HepG2 (cell line): Measurements from ENCODE around the gene PELI1. TPM values are rescaled to one million over a fixed set of nuclear protein-coding genes. Genes with fewer than 3 reads are reported as not detected.

Source experiments
- ATAC-seq: fragments of 200-7000 bp; cut with Tn5 transposase; 3 replicates; pipeline ENCODE4 v1.9.1; 2020; ENCODE audit warnings: mild to moderate bottlenecking, moderate library complexity
- BruUV-seq: library from RNA; stranded (reverse); fragments of 400-500 nt; replicated peaks from 2 replicates; lab custom pipeline; 2021; lab: Mats Ljungman, UMichigan
- CTCF ChIA-PET: fragments of 300-600 bp; formaldehyde crosslinking; extraction: SDS; loops from one replicate; lab custom pipeline; 2021; ENCODE audit warnings: low total read pairs, inconsistent platforms, low intra/inter-chr PET ratio; lab: Yijun Ruan, JAX
- POLR2A ChIA-PET: fragments of 350-600 bp; sonication (Branson Sonifier 250); formaldehyde crosslinking; loops from one replicate; lab custom pipeline; 2020; ENCODE audit warnings: antibody characterized with exemption, inconsistent platforms; lab: Yijun Ruan, JAX
- DNase-seq: peaks from one replicate; pipeline ENCODE4 v3.0.0-alpha.2; 2015; ENCODE audit warnings: low spot score
- FAIRE-seq: peaks from 3 replicates; lab custom pipeline; 2011; peaks lifted over from hg19 to GRCh38; lab: Jason Lieb, UNC
- H2AFZ ChIP-seq: one replicate; pipeline ENCODE4 v1.6.1; 2011; ENCODE audit warnings: low read length, inconsistent platforms
- H3K27ac ChIP-seq: fragments of 300-600 bp; 3 replicates; pipeline ENCODE4 v1.8.0; 2011; ENCODE audit warnings: mixed run types, mild to moderate bottlenecking, mixed read lengths, low read length, inconsistent platforms; ENCODE audit not compliant: insufficient read depth; ENCODE audit errors: extremely low read length
- H3K27me3 ChIP-seq, 2 experiments: fragments of 200-600 bp in 1 of 2; 2 replicates in 1 of 2; 3 replicates in 1 of 2; pipeline versions ENCODE4 v1.6.0 to v1.8.0; 2011; ENCODE audit warnings: low read length in 2 of 2, mild to moderate bottlenecking in 2 of 2, moderate library complexity in 2 of 2, inconsistent platforms in 1 of 2; ENCODE audit not compliant: insufficient read depth in 2 of 2, control insufficient read depth in 1 of 2
- H3K36me3 ChIP-seq, 2 experiments: fragments of 200-600 bp in 1 of 2; replicated peaks in 1 of 2; 2 replicates in 1 of 2; 3 replicates in 1 of 2; pipeline versions ENCODE4 v1.5.1 to v1.8.0; 2011; ENCODE audit warnings: low read length in 2 of 2, inconsistent platforms in 1 of 2; ENCODE audit not compliant: insufficient read depth in 2 of 2, control insufficient read depth in 1 of 2
- H3K4me1 ChIP-seq: 2 replicates; pipeline ENCODE4 v1.5.1; 2012; ENCODE audit warnings: low read length, inconsistent platforms; ENCODE audit not compliant: insufficient read depth
- H3K4me2 ChIP-seq: 2 replicates; pipeline ENCODE4 v1.6.0; 2011; ENCODE audit warnings: low read depth, low read length, inconsistent platforms
- H3K4me3 ChIP-seq, 3 experiments: fragments of 200-600 bp in 1 of 3; sonication (generic), shearing (Covaris generic) in 1 of 3; replicated peaks in 1 of 3; 2 replicates each; pipeline ENCODE4 v1.5.1; 2011 to 2016; ENCODE audit warnings: low read length in 3 of 3, inconsistent platforms in 2 of 3, low read depth in 2 of 3, mild to moderate bottlenecking in 2 of 3, control low read depth in 1 of 3, mixed read lengths in 1 of 3; ENCODE audit not compliant: insufficient read depth in 1 of 3
- H3K79me2 ChIP-seq: one replicate; pipeline ENCODE4 v1.6.1; 2011; ENCODE audit warnings: low read length, inconsistent platforms; ENCODE audit not compliant: insufficient read depth
- H3K9ac ChIP-seq: 2 replicates; pipeline ENCODE4 v1.6.0; 2011; ENCODE audit warnings: mild to moderate bottlenecking, low read depth, low read length, inconsistent platforms; ENCODE audit not compliant: insufficient read depth
- H3K9me3 ChIP-seq: 2 replicates; pipeline ENCODE4 v1.5.1; 2012; ENCODE audit warnings: mild to moderate bottlenecking, low read length
- H4K20me1 ChIP-seq: 2 replicates; pipeline ENCODE4 v1.6.0; 2011; ENCODE audit warnings: inconsistent platforms, mild to moderate bottlenecking, low read length, moderate library complexity; ENCODE audit not compliant: insufficient read depth
- GMEB2 ChIP-seq: IDR thresholded peaks from 2 replicates; pipeline ENCODE4 v1.6.1; 2016; ENCODE audit warnings: missing biosample characterization, missing genetic modification reagents, low read depth
- MAFK ChIP-seq, 2 experiments: IDR thresholded peaks in 1 of 2; conservative IDR thresholded peaks in 1 of 2; 2 replicates each; pipeline ENCODE4 v1.6.1; 2011; ENCODE audit warnings: improper control_type of control experiment in 2 of 2, low read length in 2 of 2
- REXO4 ChIP-seq: sonication (generic); formaldehyde crosslinking; IDR thresholded peaks from 2 replicates; pipeline ENCODE4 v1.8.0; 2022; ENCODE audit warnings: missing genetic modification reagents, mild to moderate bottlenecking, borderline replicate concordance
- SIN3A ChIP-seq: IDR thresholded peaks from 2 replicates; pipeline ENCODE4 v1.6.1; 2011; ENCODE audit warnings: low read depth, mild to moderate bottlenecking, control low read depth, low read length, borderline replicate concordance
- ZNF720 ChIP-seq: sonication (generic); formaldehyde crosslinking; IDR thresholded peaks from 2 replicates; pipeline ENCODE4 v1.4.0; 2020; ENCODE audit warnings: missing genetic modification reagents
- WGBS: methylation state at CpG from one replicate; pipeline ENCODE4 v1.1.6; 2017; ENCODE audit warnings: low lambda C conversion rate; 5-methylcytosine and 5-hydroxymethylcytosine counted together
- in situ Hi-C: cut with HindIII; loops from 2 replicates; pipeline ENCODE4 v1.10.0; 2017; ENCODE audit warnings: low pct_unique_long_range_greater_than_20kb; ENCODE audit not compliant: extremely low pct_ligation_motif_present
- intact Hi-C: fragments of 100-400 bp; cut with micrococcal nuclease; formaldehyde crosslinking; loops from one replicate; pipeline ENCODE4 v1.10.0; 2022; ENCODE audit not compliant: unreplicated experiment
- polyA plus RNA-seq, 8 experiments: library from polyadenylated mRNA; depleted of rRNA in 3 of 8; stranded (reverse) in 7 of 8; unstranded in 1 of 8; fragments of >200 nt; fragmentation: Illumina TruSeq in 4 of 8; extraction: Trizol in 4 of 8; gene quantifications; 2 replicates each; pipeline versions ENCODE4 v1.2.1 to v1.2.3, GENCODE V29; 2011 to 2016; ENCODE audit warnings: low read depth in 4 of 8, missing spikeins in 1 of 8, mixed read lengths in 1 of 8; ENCODE audit not compliant: insufficient read depth in 1 of 8
- total RNA-seq, 5 experiments: library from RNA; depleted of rRNA; stranded (reverse); fragments of >200 nt; fragmentation: Illumina TruSeq; extraction: Trizol; gene quantifications; 2 replicates each; pipeline ENCODE4 v1.2.3, GENCODE V29; 2016; ENCODE audit warnings: low read depth in 1 of 5

Gene PELI1
- total and polyA plus RNA-seq, 2 of the 13 experiments (the other 11 are each of a cell fraction or from before 2014, with no cell fraction given), result 12.5 to 16.2 TPM

- H3K4me2 ChIP-seq, result peak overlapping the region; percentile 82
- in situ Hi-C loops, result no loop called here
- peaks cover 59% of the 10 kb centered on the region for H3K79me2 ChIP-seq
- TF ChIP-seq SIN3A (no peak), ZNF720 (CRISPR knock-in tag) (no peak), GMEB2 (CRISPR knock-in tag) (no peak), MAFK (conservative IDR thresholded peaks at IDR 0.05 in 1 of 2, IDR thresholded peaks at IDR 0.05 in 1 of 2; ENCODE audit: low read length in 2 of 2) (0 out of 4 replicates have a peak, but pooled peaks of 1 of the 2 experiments have one; percentile 4), REXO4 (CRISPR knock-in tag) (no peak)
- TF ChIP-seq, all 625 proteins: peak for 1
- no peaks in the 10 kb centered on the region for H3K9me3 ChIP-seq
- H3K27me3 ChIP-seq, result no peaks in the 10 kb centered on the region; a peak in 1 of 5 replicates
- WGBS, result 9% methylated on average over 3 of the region's 3 CpGs
- intact Hi-C loops, result loop anchor here (5.0 kb wide), 2 partner anchors 35 to 120 kb away; no protein-coding TSS in a partner anchor
- ATAC-seq (no peak), FAIRE-seq (no peak), DNase-seq (no peak)
- peaks cover 3% of the 10 kb centered on the region; the same call in 1 of the 2 replicates for H4K20me1 ChIP-seq
- H3K9ac ChIP-seq, result peak overlapping the region; percentile 93
- H3K27ac ChIP-seq, result peak overlapping the region; percentile 88
- peak overlapping the region; percentile 90 to 100 (median 95); a peak in 5 of 6 replicates for H3K4me3 ChIP-seq
- BruUV-seq, result no TSS peak
- peaks cover 44% of the 10 kb centered on the region for H3K4me1 ChIP-seq
- ChIA-PET CTCF (no interaction called here), POLR2A (interaction anchor here (1.3 kb wide), 1 partner anchor 37 kb away, joined by 4 read pairs; no protein-coding TSS in a partner anchor)
- peaks cover 4 to 7% of the 10 kb centered on the region in 2 experiments; a peak in 2 of 5 replicates for H3K36me3 ChIP-seq
- H2AFZ ChIP-seq, result no peak overlapping the region
Measured at GRCh38 chr2:64142741-64143168, 1.5 kb downstream of the PELI1 start.
